HEK293 (cell line): ENCODE results near the gene GIPC2.

Experiments
- BCL6B ChIP-seq: fragments of 450-650 bp; formaldehyde crosslinking; IDR thresholded peaks from 2 replicates; pipeline ENCODE4 v1.5.1; 2017; ENCODE audit warnings: missing biosample characterization, missing genetic modification characterization
- CTCF ChIP-seq: fragments of 450-650 bp; formaldehyde crosslinking; IDR thresholded peaks from 2 replicates; pipeline ENCODE4 v1.5.1; 2016; ENCODE audit warnings: missing biosample characterization, missing genetic modification characterization
- FEZF1 ChIP-seq: fragments of 450-650 bp; formaldehyde crosslinking; IDR thresholded peaks from 2 replicates; pipeline ENCODE4 v1.5.1; 2016; ENCODE audit warnings: missing biosample characterization, missing genetic modification characterization
- HOXA7 ChIP-seq: sonication (generic); formaldehyde crosslinking; IDR thresholded peaks from 2 replicates; pipeline ENCODE4 v1.8.1; 2022; ENCODE audit warnings: missing genetic modification reagents, borderline replicate concordance
- IKZF3 ChIP-seq: fragments of 450-650 bp; IDR thresholded peaks from 2 replicates; pipeline ENCODE4 v1.5.0; 2018; ENCODE audit warnings: missing biosample characterization, mild to moderate bottlenecking, missing genetic modification characterization, moderate library complexity
- KLF1 ChIP-seq: fragments of 450-650 bp; formaldehyde crosslinking; IDR thresholded peaks from 2 replicates; pipeline ENCODE4 v1.5.1; 2016; ENCODE audit warnings: missing biosample characterization, missing genetic modification characterization
- KLF7 ChIP-seq: fragments of 450-650 bp; formaldehyde crosslinking; IDR thresholded peaks from 2 replicates; pipeline ENCODE4 v1.5.1; 2016; ENCODE audit warnings: missing biosample characterization, missing genetic modification characterization, borderline replicate concordance
- OSR2 ChIP-seq: fragments of 450-650 bp; formaldehyde crosslinking; IDR thresholded peaks from 2 replicates; pipeline ENCODE4 v1.5.1; 2016; ENCODE audit warnings: missing biosample characterization, missing genetic modification characterization
- RBAK ChIP-seq: fragments of 450-650 bp; formaldehyde crosslinking; IDR thresholded peaks from 2 replicates; pipeline ENCODE4 v1.5.1; 2016; ENCODE audit warnings: missing biosample characterization, missing genetic modification characterization
- SP2 ChIP-seq: fragments of 450-650 bp; formaldehyde crosslinking; IDR thresholded peaks from 2 replicates; pipeline ENCODE4 v1.5.1; 2016; ENCODE audit warnings: missing biosample characterization, missing genetic modification characterization
- WT1 ChIP-seq: fragments of 450-650 bp; formaldehyde crosslinking; IDR thresholded peaks from 2 replicates; pipeline ENCODE4 v1.5.1; 2016; ENCODE audit warnings: missing biosample characterization, missing genetic modification characterization
- ZFP37 ChIP-seq: fragments of 450-650 bp; formaldehyde crosslinking; IDR thresholded peaks from 2 replicates; pipeline ENCODE4 v1.5.1; 2016; ENCODE audit warnings: missing biosample characterization, missing genetic modification characterization
- ZNF121 ChIP-seq: fragments of 450-650 bp; formaldehyde crosslinking; IDR thresholded peaks from 2 replicates; pipeline ENCODE4 v1.5.1; 2016; ENCODE audit warnings: missing biosample characterization, missing genetic modification characterization
- ZNF175 ChIP-seq: fragments of 450-650 bp; formaldehyde crosslinking; IDR thresholded peaks from 2 replicates; pipeline ENCODE4 v1.5.1; 2016; ENCODE audit warnings: missing biosample characterization, missing genetic modification characterization
- ZNF221 ChIP-seq: fragments of 450-650 bp; formaldehyde crosslinking; IDR thresholded peaks from 2 replicates; pipeline ENCODE4 v1.5.1; 2017; ENCODE audit warnings: missing biosample characterization, missing genetic modification characterization, borderline replicate concordance
- ZNF239 ChIP-seq: fragments of 450-650 bp; formaldehyde crosslinking; IDR thresholded peaks from 2 replicates; pipeline ENCODE4 v1.5.1; 2016; ENCODE audit warnings: missing biosample characterization, missing genetic modification characterization
- ZNF24 ChIP-seq: fragments of 450-650 bp; formaldehyde crosslinking; IDR thresholded peaks from 2 replicates; pipeline ENCODE4 v1.5.1; 2016; ENCODE audit warnings: missing biosample characterization, missing genetic modification characterization
- ZNF266 ChIP-seq: fragments of 450-650 bp; formaldehyde crosslinking; IDR thresholded peaks from 2 replicates; pipeline ENCODE4 v1.5.1; 2016; ENCODE audit warnings: missing biosample characterization, missing genetic modification characterization, low read depth
- ZNF274 ChIP-seq, 2 experiments: fragments of 200-500 bp in 1 of 2; fragments of 450-650 bp in 1 of 2; sonication (Bioruptor generic) in 1 of 2; formaldehyde crosslinking in 1 of 2; IDR thresholded peaks; 2 replicates each; pipeline versions ENCODE4 v1.5.1 to v1.6.1; 2014 to 2016; ENCODE audit warnings: borderline replicate concordance in 1 of 2, inconsistent platforms in 1 of 2, low read length in 1 of 2, missing biosample characterization in 1 of 2, missing genetic modification characterization in 1 of 2
- ZNF350 ChIP-seq: fragments of 450-650 bp; formaldehyde crosslinking; IDR thresholded peaks from 2 replicates; pipeline ENCODE4 v1.5.0; 2017; ENCODE audit warnings: missing biosample characterization, mild to moderate bottlenecking, missing genetic modification characterization
- ZNF423 ChIP-seq: fragments of 450-650 bp; formaldehyde crosslinking; IDR thresholded peaks from 2 replicates; pipeline ENCODE4 v1.5.1; 2016; ENCODE audit warnings: missing biosample characterization, missing genetic modification characterization
- ZNF433 ChIP-seq: fragments of 450-650 bp; formaldehyde crosslinking; IDR thresholded peaks from 2 replicates; pipeline ENCODE4 v1.5.1; 2016; ENCODE audit warnings: missing biosample characterization, missing genetic modification characterization, low read depth
- ZNF488 ChIP-seq: fragments of 450-650 bp; formaldehyde crosslinking; IDR thresholded peaks from 2 replicates; pipeline ENCODE4 v1.5.1; 2016; ENCODE audit warnings: missing biosample characterization, missing genetic modification characterization
- ZNF530 ChIP-seq: fragments of 450-650 bp; formaldehyde crosslinking; IDR thresholded peaks from 2 replicates; pipeline ENCODE4 v1.5.1; 2016; ENCODE audit warnings: low read depth, missing biosample characterization, missing genetic modification characterization
- ZNF558 ChIP-seq: fragments of 450-650 bp; formaldehyde crosslinking; IDR thresholded peaks from 2 replicates; pipeline ENCODE4 v1.5.1; 2016; ENCODE audit warnings: missing biosample characterization, missing genetic modification characterization
- ZNF600 ChIP-seq: fragments of 450-650 bp; formaldehyde crosslinking; IDR thresholded peaks from 2 replicates; pipeline ENCODE4 v1.5.1; 2016; ENCODE audit warnings: missing biosample characterization, missing genetic modification characterization
- ZNF610 ChIP-seq: fragments of 450-650 bp; formaldehyde crosslinking; IDR thresholded peaks from 2 replicates; pipeline ENCODE4 v1.5.1; 2016; ENCODE audit warnings: missing biosample characterization, missing genetic modification characterization, borderline replicate concordance
- ZNF639 ChIP-seq: fragments of 450-650 bp; formaldehyde crosslinking; IDR thresholded peaks from 2 replicates; pipeline ENCODE4 v1.5.1; 2016; ENCODE audit warnings: missing biosample characterization, missing genetic modification characterization
- ZNF660 ChIP-seq: fragments of 450-650 bp; IDR thresholded peaks from 2 replicates; pipeline ENCODE4 v1.5.1; 2018; ENCODE audit warnings: missing biosample characterization, mild to moderate bottlenecking, missing genetic modification characterization
- ZNF664 ChIP-seq: fragments of 450-650 bp; formaldehyde crosslinking; IDR thresholded peaks from 2 replicates; pipeline ENCODE4 v1.5.1; 2016; ENCODE audit warnings: missing biosample characterization, missing genetic modification characterization
- ZNF677 ChIP-seq: fragments of 450-650 bp; IDR thresholded peaks from 2 replicates; pipeline ENCODE4 v1.5.0; 2018; ENCODE audit warnings: missing biosample characterization, mild to moderate bottlenecking, missing genetic modification characterization, moderate library complexity
- ZNF76 ChIP-seq: fragments of 450-650 bp; formaldehyde crosslinking; IDR thresholded peaks from 2 replicates; pipeline ENCODE4; 2016; ENCODE audit warnings: low read depth, missing biosample characterization, missing genetic modification characterization, borderline replicate concordance
- ZNF785 ChIP-seq: fragments of 450-650 bp; formaldehyde crosslinking; IDR thresholded peaks from 2 replicates; pipeline ENCODE4 v1.5.1; 2016; ENCODE audit warnings: missing biosample characterization, missing genetic modification characterization
- ZNF837 ChIP-seq: fragments of 450-650 bp; formaldehyde crosslinking; IDR thresholded peaks from 2 replicates; pipeline ENCODE4 v1.5.1; 2016; ENCODE audit warnings: missing biosample characterization, missing genetic modification characterization
- TF ChIP-seq, protein P1 (sequence below): fragments of 450-650 bp; formaldehyde crosslinking; optimal IDR thresholded peaks from 2 replicates; pipeline ENCODE3; 2016; ENCODE audit warnings: missing biosample characterization, mild to moderate bottlenecking, missing genetic modification characterization

GIPC2 gene

GRCh38 chr1:78114034-78114956 is 68.5 kb downstream of the GIPC2 start (continued):
- no peak for TF ChIP-seq ZNF239 (tag by site-specific recombination)
- TF ChIP-seq ZFP37 (tag by site-specific recombination): no peak
- TF ChIP-seq KLF7 (tag by site-specific recombination): no peak
- TF ChIP-seq ZNF639 (tag by site-specific recombination): no peak
- TF ChIP-seq ZNF530 (tag by site-specific recombination): no peak
- no peak for TF ChIP-seq ZNF600 (tag by site-specific recombination)
- TF ChIP-seq ZNF350: no peak
- no peak for TF ChIP-seq WT1
- no peak for TF ChIP-seq ZNF837 (tag by site-specific recombination)
- TF ChIP-seq IKZF3 (tag by site-specific recombination): 0 out of 2 replicates have a peak, but pooled peaks have one; percentile 25
- no peak for TF ChIP-seq ZNF175 (tag by site-specific recombination)
- TF ChIP-seq SP2 (tag by site-specific recombination): peak; percentile 24; the same call in 1 of the 2 replicates
- TF ChIP-seq ZNF488: no peak
- TF ChIP-seq ZNF610: no peak
- TF ChIP-seq ZNF660 (tag by site-specific recombination): 0 out of 2 replicates have a peak, but pooled peaks have one; percentile 61
- no peak for TF ChIP-seq ZNF24
- TF ChIP-seq KLF1 (tag by site-specific recombination): no peak
- TF ChIP-seq HOXA7 (CRISPR knock-in tag): no peak
- no peak for TF ChIP-seq FEZF1 (tag by site-specific recombination)
- no peak for TF ChIP-seq ZNF785 (tag by site-specific recombination)
- TF ChIP-seq ZNF558 (tag by site-specific recombination): no peak
- TF ChIP-seq ZNF274 (IDR thresholded peaks at IDR 0.05; ENCODE audit: low read length): no peak
- TF ChIP-seq ZNF274 (tag by site-specific recombination; IDR thresholded peaks at IDR 0.05; ENCODE audit: borderline replicate concordance): no peak
- TF ChIP-seq BCL6B: no peak
- TF ChIP-seq CTCF (tag by site-specific recombination): peak; percentile 85
- TF ChIP-seq ZNF433 (tag by site-specific recombination): no peak
- no peak for TF ChIP-seq ZNF221
- TF ChIP-seq ZNF423 (tag by site-specific recombination): no peak
- no peak for TF ChIP-seq RBAK
- TF ChIP-seq ZNF76 (tag by site-specific recombination): no peak
- TF ChIP-seq ZNF677 (tag by site-specific recombination): peak; percentile 42; the same call in 1 of the 2 replicates
- peak; percentile 46; the same call in 1 of the 2 replicates for TF ChIP-seq OSR2 (tag by site-specific recombination)
- no peak for TF ChIP-seq ZNF266 (tag by site-specific recombination)
- TF ChIP-seq, protein P1, sequence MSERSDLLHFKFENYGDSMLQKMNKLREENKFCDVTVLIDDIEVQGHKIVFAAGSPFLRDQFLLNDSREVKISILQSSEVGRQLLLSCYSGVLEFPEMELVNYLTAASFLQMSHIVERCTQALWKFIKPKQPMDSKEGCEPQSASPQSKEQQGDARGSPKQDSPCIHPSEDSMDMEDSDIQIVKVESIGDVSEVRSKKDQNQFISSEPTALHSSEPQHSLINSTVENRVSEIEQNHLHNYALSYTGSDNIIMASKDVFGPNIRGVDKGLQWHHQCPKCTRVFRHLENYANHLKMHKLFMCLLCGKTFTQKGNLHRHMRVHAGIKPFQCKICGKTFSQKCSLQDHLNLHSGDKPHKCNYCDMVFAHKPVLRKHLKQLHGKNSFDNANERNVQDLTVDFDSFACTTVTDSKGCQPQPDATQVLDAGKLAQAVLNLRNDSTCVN (tag by site-specific recombination): no peak
- no peak for TF ChIP-seq ZNF121
- TF ChIP-seq ZNF664 (tag by site-specific recombination): no peak
